Measurements from ENCODE around the gene PPM1H.

GRCh38 chr12:62725781-62726180 lies 209.2 kb downstream of the PPM1H start:
- no peak for TF ChIP-seq CTCF (conservative IDR thresholded peaks at IDR 0.05 in 1 of 2, IDR thresholded peaks at IDR 0.05 in 1 of 2; ENCODE audit: extremely low read depth in 1 of 2, insufficient read depth in 1 of 2, low read depth in 1 of 2, low read length in 2 of 2)
- no peak for TF ChIP-seq EZH2 (IDR thresholded peaks at IDR 0.05; ENCODE audit: borderline replicate concordance, low read length)

All from mammary epithelial cell (primary cell).